Keratinocyte (primary cell): ENCODE measurements around the gene GTF2IRD1. TPM values are rescaled to one million over a fixed set of nuclear protein-coding genes. Genes with fewer than 3 reads are reported as not detected.
A peak's percentile ranks its signal among the peaks of the same experiment; 100 is the strongest.

ENCODE experiments used
- DNase-seq: peaks from one replicate; pipeline ENCODE4 v3.0.0-alpha.2; 2011; ENCODE audit warnings: low read depth, missing footprints, low spot score
- FAIRE-seq: peaks from 2 replicates; lab custom pipeline; 2011; peaks lifted over from hg19 to GRCh38; lab: Jason Lieb, UNC
- H2AFZ ChIP-seq: 2 replicates; pipeline ENCODE4 v1.6.0; 2012; ENCODE audit warnings: low read length, control low read depth, inconsistent platforms; ENCODE audit not compliant: control insufficient read depth
- H3K27ac ChIP-seq: 2 replicates; pipeline ENCODE4 v1.5.1; 2011; ENCODE audit warnings: low read length; ENCODE audit not compliant: control insufficient read depth, insufficient read depth
- H3K27me3 ChIP-seq: 3 replicates; pipeline ENCODE4 v1.6.0; 2011; ENCODE audit warnings: low read length; ENCODE audit not compliant: control insufficient read depth, insufficient read depth; ENCODE audit errors: extremely low read depth
- H3K36me3 ChIP-seq, 2 experiments: 2 replicates in 1 of 2; 3 replicates in 1 of 2; pipeline ENCODE4 v1.5.1; 2011; ENCODE audit warnings: low read length in 2 of 2, mild to moderate bottlenecking in 1 of 2; ENCODE audit not compliant: control insufficient read depth in 2 of 2, insufficient read depth in 2 of 2; ENCODE audit errors: extremely low read depth in 1 of 2
- H3K4me1 ChIP-seq: 3 replicates; pipeline ENCODE4 v1.5.1; 2011; ENCODE audit warnings: low read length; ENCODE audit not compliant: control insufficient read depth, insufficient read depth; ENCODE audit errors: extremely low read depth
- H3K4me2 ChIP-seq: 3 replicates; pipeline ENCODE4 v1.6.0; 2011; ENCODE audit warnings: low read depth, low read length; ENCODE audit not compliant: control insufficient read depth, insufficient read depth; ENCODE audit errors: extremely low read depth
- H3K4me3 ChIP-seq, 3 experiments: fragments of 200-600 bp in 1 of 3; sonication (generic) in 1 of 3; 2 replicates in 2 of 3; 3 replicates in 1 of 3; pipeline ENCODE4 v1.5.1; 2011 to 2016; ENCODE audit warnings: low read length in 3 of 3, mild to moderate bottlenecking in 3 of 3, control low read depth in 2 of 3, inconsistent platforms in 1 of 3, low read depth in 1 of 3, mixed read lengths in 1 of 3, mixed run types in 1 of 3, moderate library complexity in 1 of 3; ENCODE audit not compliant: control insufficient read depth in 2 of 3, insufficient read depth in 2 of 3; ENCODE audit errors: extremely low read depth in 1 of 3
- H3K79me2 ChIP-seq: 2 replicates; pipeline ENCODE4 v1.6.0; 2012; ENCODE audit warnings: low read length; ENCODE audit not compliant: control insufficient read depth, insufficient read depth
- H3K9ac ChIP-seq: 3 replicates; pipeline ENCODE4 v1.6.0; 2011; ENCODE audit warnings: low read length; ENCODE audit not compliant: control insufficient read depth, insufficient read depth; ENCODE audit errors: extremely low read depth
- H3K9me1 ChIP-seq: 3 replicates; pipeline ENCODE4 v1.6.0; 2011; ENCODE audit warnings: low read length; ENCODE audit not compliant: control insufficient read depth, insufficient read depth; ENCODE audit errors: extremely low read depth
- H3K9me3 ChIP-seq: 2 replicates; pipeline ENCODE4 v1.5.1; 2012; ENCODE audit warnings: low read depth, low read length; ENCODE audit not compliant: control insufficient read depth
- H4K20me1 ChIP-seq: 3 replicates; pipeline ENCODE4 v1.6.0; 2011; ENCODE audit warnings: low read length; ENCODE audit not compliant: control insufficient read depth, insufficient read depth; ENCODE audit errors: extremely low read depth
- CTCF ChIP-seq, 3 experiments: IDR thresholded peaks in 1 of 3; conservative IDR thresholded peaks in 1 of 3; optimal IDR thresholded peaks in 1 of 3; 2 replicates in 2 of 3; 3 replicates in 1 of 3; pipeline versions ENCODE3 to v1.5.1; 2011; ENCODE audit warnings: low read length in 3 of 3, mild to moderate bottlenecking in 3 of 3, moderate library complexity in 2 of 3, control low read depth in 1 of 3, inconsistent platforms in 1 of 3; ENCODE audit not compliant: insufficient read depth in 2 of 3; ENCODE audit errors: extremely low read depth in 1 of 3
- EZH2 ChIP-seq: IDR thresholded peaks from one replicate; pipeline ENCODE4 v1.6.1; 2012; ENCODE audit warnings: inconsistent platforms, mild to moderate bottlenecking, low read length, moderate library complexity
- dilution Hi-C: fragments of 300-500 bp; cut with MboI; formaldehyde crosslinking; loops from one replicate; pipeline ENCODE4 v1.7.0; 2020; ENCODE audit warnings: low sequenced_read_pairs; ENCODE audit not compliant: extremely low pct_ligation_motif_present
- polyA plus RNA-seq, 5 experiments: library from polyadenylated mRNA; depleted of rRNA in 3 of 5; stranded (reverse) in 3 of 5; stranded (forward) in 1 of 5; unstranded in 1 of 5; fragments of >200 nt; gene quantifications; 1 replicate in 1 of 5; 2 replicates in 3 of 5; 3 replicates in 1 of 5; pipeline versions ENCODE4 v1.2.1 to v1.2.3, GENCODE V29; 2011 to 2012; ENCODE audit warnings: missing spikeins in 2 of 5, low read depth in 1 of 5, low replicate concordance in 1 of 5

The GTF2IRD1 gene
- polyA plus RNA-seq, 1 donor (not counting 4 experiments of a cell fraction or from before 2014, with no cell fraction given): 19.4 TPM

- Histone ChIP-seq H3K4me3 (peak overlapping the region; percentile 59 to 74 (median 73)), H3K9ac (peak overlapping the region; percentile 78), H3K79me2 (peaks cover 36% of the 10 kb centered on the region), H3K9me1 (no peaks in the 10 kb centered on the region), H3K27ac (no peak overlapping the region), H4K20me1 (no peaks in the 10 kb centered on the region), H3K9me3 (no peaks in the 10 kb centered on the region), H2AFZ (no peak overlapping the region), H3K4me1 (peaks cover 20% of the 10 kb centered on the region), H3K27me3 (no peaks in the 10 kb centered on the region), H3K4me2 (peak overlapping the region; percentile 89), H3K36me3 (no peaks in the 10 kb centered on the region)
- FAIRE-seq (no peak), DNase-seq (no peak)
- dilution Hi-C loops: no loop called here
- TF ChIP-seq CTCF (optimal IDR thresholded peaks at IDR 0.05 in 1 of 3, IDR thresholded peaks at IDR 0.05 in 1 of 3, conservative IDR thresholded peaks at IDR 0.05 in 1 of 3; ENCODE audit: extremely low read depth in 1 of 3, insufficient read depth in 2 of 3, low read length in 3 of 3) (no peak), EZH2 (no peak)
These were observed 1.2 kb downstream of the GTF2IRD1 start for GRCh38 chr7:74454925-74455288.

- Histone ChIP-seq H3K4me2 (peak overlapping the region; percentile 89), H3K9ac (no peak overlapping the region), H3K79me2 (peaks cover 39% of the 10 kb centered on the region), H3K9me3 (no peaks in the 10 kb centered on the region), H3K27ac (no peak overlapping the region), H3K27me3 (no peaks in the 10 kb centered on the region), H3K4me3 (peak overlapping the region in 2 of 3 experiments; percentile 73 to 74), H4K20me1 (no peaks in the 10 kb centered on the region), H3K36me3 (no peaks in the 10 kb centered on the region), H2AFZ (no peak overlapping the region), H3K9me1 (no peaks in the 10 kb centered on the region), H3K4me1 (peaks cover 20% of the 10 kb centered on the region)
- dilution Hi-C loops: no loop called here
- DNase-seq (no peak), FAIRE-seq (no peak)
- TF ChIP-seq EZH2: no peak
- TF ChIP-seq CTCF (optimal IDR thresholded peaks at IDR 0.05 in 1 of 3, IDR thresholded peaks at IDR 0.05 in 1 of 3, conservative IDR thresholded peaks at IDR 0.05 in 1 of 3; ENCODE audit: extremely low read depth in 1 of 3, insufficient read depth in 2 of 3, low read length in 3 of 3): no peak
These were observed 1.6 kb downstream of the GTF2IRD1 start for GRCh38 chr7:74455291-74455804.
